GM12878 (cell line): ENCODE results near the gene BMPR2. TPM values are rescaled to one million over a fixed set of nuclear protein-coding genes. Genes with fewer than 3 reads are reported as not detected.

Experiments used
- ATAC-seq: fragments of 200-7000 bp; cut with Tn5 transposase; 3 replicates; pipeline ENCODE4 v1.9.1; 2020; ENCODE audit warnings: mild to moderate bottlenecking, moderate library complexity
- BruUV-seq: library from RNA; stranded (reverse); fragments of 400-500 nt; replicated peaks from 2 replicates; lab custom pipeline; 2021; lab: Mats Ljungman, UMichigan
- CTCF ChIA-PET: fragments of 300-600 bp; sonication (Branson Sonifier 250); formaldehyde crosslinking; extraction: SDS; loops from one replicate; lab custom pipeline; 2021; ENCODE audit warnings: inconsistent platforms; lab: Yijun Ruan, JAX
- POLR2A ChIA-PET: fragments of 350-600 bp; formaldehyde crosslinking; extraction: SDS; loops from one replicate; lab custom pipeline; 2021; ENCODE audit warnings: inconsistent platforms; lab: Charles Lee
- RAD21 ChIA-PET: fragments of 300-600 bp; sonication (Branson Sonifier 250); formaldehyde crosslinking; loops from one replicate; lab custom pipeline; 2023; ENCODE audit warnings: antibody characterized with exemption; ENCODE audit not compliant: unreplicated experiment; lab: Charles Lee
- SMC1A ChIA-PET: fragments of 300-600 bp; sonication (Branson Sonifier 250); formaldehyde crosslinking; loops from one replicate; lab custom pipeline; 2023; ENCODE audit not compliant: unreplicated experiment, uncharacterized antibody; lab: Charles Lee
- DNase-seq: peaks from one replicate; pipeline ENCODE4 v3.0.0-alpha.2; 2011; ENCODE audit warnings: low read depth, low spot score
- FAIRE-seq: peaks from 3 replicates; lab custom pipeline; 2011; peaks lifted over from hg19 to GRCh38; lab: Jason Lieb, UNC
- H2AFZ ChIP-seq: 2 replicates; pipeline ENCODE4 v1.6.0; 2011; ENCODE audit warnings: low read depth, low read length, control low read depth; ENCODE audit not compliant: control insufficient read depth
- H3K27ac ChIP-seq: 2 replicates; pipeline ENCODE4 v1.5.1; 2011; ENCODE audit warnings: control low read depth; ENCODE audit not compliant: control insufficient read depth, insufficient read depth
- H3K27me3 ChIP-seq, 2 experiments: replicated peaks in 1 of 2; 2 replicates each; pipeline versions ENCODE4 v1.6.0 to v1.6.1; 2011; ENCODE audit warnings: low read length in 1 of 2; ENCODE audit not compliant: control insufficient read depth in 2 of 2, insufficient read depth in 2 of 2
- H3K36me3 ChIP-seq, 2 experiments: 2 replicates each; pipeline ENCODE4 v1.5.1; 2011; ENCODE audit warnings: low read length in 1 of 2; ENCODE audit not compliant: control insufficient read depth in 2 of 2, insufficient read depth in 2 of 2
- H3K4me1 ChIP-seq: 2 replicates; pipeline ENCODE4 v1.6.1; 2011; ENCODE audit warnings: mild to moderate bottlenecking, low read length, moderate library complexity, mixed read lengths; ENCODE audit not compliant: control insufficient read depth, insufficient read depth
- H3K4me2 ChIP-seq: 2 replicates; pipeline ENCODE4 v1.6.0; 2011; ENCODE audit warnings: control low read depth; ENCODE audit not compliant: control insufficient read depth, insufficient read depth
- H3K4me3 ChIP-seq: fragments of 200-600 bp; sonication (generic); 2 replicates; pipeline ENCODE4 v1.5.1; 2016
- H3K79me2 ChIP-seq: 2 replicates; pipeline ENCODE4 v1.6.0; 2011; ENCODE audit warnings: low read length; ENCODE audit not compliant: control insufficient read depth, insufficient read depth
- H3K9ac ChIP-seq: 2 replicates; pipeline ENCODE4 v1.8.0; 2011; ENCODE audit warnings: low read length, control low read depth, mixed read lengths; ENCODE audit not compliant: control insufficient read depth, insufficient read depth
- H3K9me3 ChIP-seq: replicated peaks from 3 replicates; pipeline ENCODE4 v1.5.1; 2011; ENCODE audit warnings: mild to moderate bottlenecking, low read length; ENCODE audit not compliant: control insufficient read depth, insufficient read depth
- H4K20me1 ChIP-seq: 2 replicates; pipeline ENCODE4 v1.6.0; 2011; ENCODE audit not compliant: control insufficient read depth, insufficient read depth
- CBX5 ChIP-seq: sonication (generic); IDR thresholded peaks from 2 replicates; pipeline ENCODE4 v1.6.1; 2016; ENCODE audit warnings: low read depth, moderate library complexity, mild to moderate bottlenecking, inconsistent platforms
- CREM ChIP-seq: IDR thresholded peaks from 2 replicates; pipeline ENCODE4 v1.6.1; 2014; ENCODE audit warnings: antibody characterized with exemption, low read depth
- EP300 ChIP-seq, 2 experiments: fragments of 150-350 bp in 1 of 2; IDR thresholded peaks; 2 replicates each; pipeline ENCODE4 v1.6.1; 2011 to 2012; ENCODE audit warnings: low read depth in 2 of 2, low read length in 2 of 2, borderline replicate concordance in 1 of 2, improper control_type of control experiment in 1 of 2, inconsistent platforms in 1 of 2; ENCODE audit not compliant: control insufficient read depth in 1 of 2
- RAD21 ChIP-seq: IDR thresholded peaks from 2 replicates; pipeline ENCODE4 v1.6.1; 2011; ENCODE audit warnings: mild to moderate bottlenecking, low read depth, low read length, moderate library complexity; ENCODE audit not compliant: insufficient read depth
- ZBED1 ChIP-seq: IDR thresholded peaks from 2 replicates; pipeline ENCODE4 v1.6.1; 2016; ENCODE audit warnings: borderline replicate concordance
- ZBTB11 ChIP-seq: fragments of 450-650 bp; formaldehyde crosslinking; IDR thresholded peaks from 2 replicates; pipeline ENCODE4 v1.5.0; 2022; ENCODE audit warnings: mild to moderate bottlenecking, missing genetic modification characterization
- ZBTB40 ChIP-seq: fragments of 450-650 bp; IDR thresholded peaks from 2 replicates; pipeline ENCODE4 v1.6.1; 2016; ENCODE audit warnings: mild to moderate bottlenecking, moderate library complexity, borderline replicate concordance
- WGBS: methylation state at CpG from one replicate; pipeline ENCODE4 v1.1.6; 2016; ENCODE audit warnings: low lambda C conversion rate; ENCODE audit not compliant: insufficient replicate concordance, insufficient coverage; ENCODE audit errors: missing lambda C conversion rate; 5-methylcytosine and 5-hydroxymethylcytosine counted together
- in situ Hi-C: fragments of 300-500 bp; cut with MboI; formaldehyde crosslinking; loops from 9 replicates; pipeline ENCODE4 v1.14.3; 2018; ENCODE audit warnings: mixed read lengths
- intact Hi-C: fragments of 100-400 bp; cut with micrococcal nuclease; formaldehyde crosslinking; loops from one replicate; pipeline ENCODE4 v1.14.2; 2022; ENCODE audit not compliant: unreplicated experiment
- polyA plus RNA-seq, 11 experiments: library from polyadenylated mRNA; depleted of rRNA in 4 of 11; unstranded in 6 of 11; stranded (reverse) in 5 of 11; fragments of >200 nt; fragmentation: Nextera tagmentation in 4 of 11; fragmentation: Illumina TruSeq in 1 of 11; extraction: Ambion mirVana in 4 of 11; extraction: Trizol in 1 of 11; gene quantifications; 1 replicate in 1 of 11; 2 replicates in 10 of 11; pipeline versions ENCODE4 v1.2.1 to v1.2.3, GENCODE V29; 2011 to 2016; ENCODE audit warnings: inconsistent platforms in 2 of 11, missing spikeins in 2 of 11, low read depth in 1 of 11
- total RNA-seq, 4 experiments: library from RNA; depleted of rRNA in 3 of 4; stranded (reverse); fragments of >200 nt in 3 of 4; fragmentation: Illumina TruSeq in 1 of 4; extraction: Trizol in 1 of 4; gene quantifications; 2 replicates each; pipeline versions ENCODE4 v1.2.1 to v1.2.3, GENCODE V29; 2013 to 2021

The BMPR2 gene
- total and polyA plus RNA-seq, 10 of the 15 experiments (the other 5 are each of a cell fraction or from before 2014, with no cell fraction given), result 2.4 to 33.0 (median 7.1) TPM

GRCh38 chr2:202545931-202546330, 169.8 kb downstream of the BMPR2 start:
- FAIRE-seq, result no peak
- no peak for ATAC-seq
- CTCF ChIA-PET, result no interaction called here
- Histone ChIP-seq H3K27me3 (no peaks in the 10 kb centered on the region), H3K27ac (no peak overlapping the region), H3K9ac (no peak overlapping the region), H3K4me1 (0 out of 2 replicates have a peak, but pooled peaks cover 2% of the 10 kb centered on the region), H3K79me2 (no peaks in the 10 kb centered on the region), H3K9me3 (no peaks in the 10 kb centered on the region), H3K4me3 (no peak overlapping the region), H3K36me3 (peaks cover 0 to 3% of the 10 kb centered on the region in 2 experiments; a peak in 2 of 4 replicates), H3K4me2 (no peak overlapping the region), H2AFZ (no peak overlapping the region), H4K20me1 (no peaks in the 10 kb centered on the region)
- SMC1A ChIA-PET, result interaction anchor here (1.0 kb wide), 1 partner anchor 21 kb away, joined by 3 read pairs; no protein-coding TSS in a partner anchor
- DNase-seq, result no peak
- in situ Hi-C loops, result no loop called here
- 100% methylated on average over 2 of the region's 2 CpGs for WGBS
- intact Hi-C loops, result no loop called here
- BruUV-seq, result no TSS peak
- RAD21 ChIA-PET, result no interaction called here
- TF ChIP-seq RAD21 (no peak), CBX5 (no peak), ZBED1 (no peak), CREM (no peak), ZBTB11 (CRISPR knock-in tag) (no peak), ZBTB40 (no peak), EP300 (IDR thresholded peaks at IDR 0.05; ENCODE audit: borderline replicate concordance in 1 of 2, control insufficient read depth in 1 of 2, low read depth in 2 of 2, low read length in 2 of 2) (no peak)
- POLR2A ChIA-PET, result no interaction called here
